ENCODE results near the gene KCTD6.

- TF ChIP-seq, protein P1, sequence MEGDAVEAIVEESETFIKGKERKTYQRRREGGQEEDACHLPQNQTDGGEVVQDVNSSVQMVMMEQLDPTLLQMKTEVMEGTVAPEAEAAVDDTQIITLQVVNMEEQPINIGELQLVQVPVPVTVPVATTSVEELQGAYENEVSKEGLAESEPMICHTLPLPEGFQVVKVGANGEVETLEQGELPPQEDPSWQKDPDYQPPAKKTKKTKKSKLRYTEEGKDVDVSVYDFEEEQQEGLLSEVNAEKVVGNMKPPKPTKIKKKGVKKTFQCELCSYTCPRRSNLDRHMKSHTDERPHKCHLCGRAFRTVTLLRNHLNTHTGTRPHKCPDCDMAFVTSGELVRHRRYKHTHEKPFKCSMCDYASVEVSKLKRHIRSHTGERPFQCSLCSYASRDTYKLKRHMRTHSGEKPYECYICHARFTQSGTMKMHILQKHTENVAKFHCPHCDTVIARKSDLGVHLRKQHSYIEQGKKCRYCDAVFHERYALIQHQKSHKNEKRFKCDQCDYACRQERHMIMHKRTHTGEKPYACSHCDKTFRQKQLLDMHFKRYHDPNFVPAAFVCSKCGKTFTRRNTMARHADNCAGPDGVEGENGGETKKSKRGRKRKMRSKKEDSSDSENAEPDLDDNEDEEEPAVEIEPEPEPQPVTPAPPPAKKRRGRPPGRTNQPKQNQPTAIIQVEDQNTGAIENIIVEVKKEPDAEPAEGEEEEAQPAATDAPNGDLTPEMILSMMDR (optimal IDR thresholded peaks at IDR 0.05 in 1 of 3, IDR thresholded peaks at IDR 0.05 in 1 of 3, conservative IDR thresholded peaks at IDR 0.05 in 1 of 3; ENCODE audit: extremely low read depth in 1 of 3, insufficient read depth in 2 of 3, low read length in 3 of 3): no peak
- no peak for TF ChIP-seq EZH2 (IDR thresholded peaks at IDR 0.05; ENCODE audit: low read length)
Measured at GRCh38 chr3:58495101-58495500, 3.2 kb downstream of the KCTD6 start.

Data from keratinocyte (primary cell).